Middle frontal gyrus (tissue), 1 donor: ENCODE data around the gene FKBP1B.
"Not testable (repeated sequence)": the region's sequence is repeated elsewhere in the genome, so short reads cannot be mapped to it uniquely, and the experiment has no call there.

ENCODE experiments used
- DNase-seq: peaks from one replicate; pipeline ENCODE4 v3.0.0-alpha.2; 2015; ENCODE audit warnings: low spot score; ENCODE audit errors: extremely low spot score

The FKBP1B gene

GRCh38 chr2:24049485-24050021 lies at the start of gene FKBP1B:
Gene FKBP1B (plus strand): TSS chr2:24049741. CDS start chr2:24049850, 109 bp downstream.
- no peak for DNase-seq

GRCh38 chr2:24007693-24008092 lies 41.8 kb upstream of the FKBP1B start:
- DNase-seq = no peak

- no peak for DNase-seq
These were observed 40.7 kb upstream of the FKBP1B start for GRCh38 chr2:24008672-24009366.

GRCh38 chr2:24009367-24009679 lies 40.2 kb upstream of the FKBP1B start:
- no peak for DNase-seq

GRCh38 chr2:24009680-24010476 lies 39.7 kb upstream of the FKBP1B start, which contains the start of gene MFSD2B:
Gene MFSD2B (plus strand): TSS chr2:24010085. CDS start chr2:24010097, 12 bp downstream.
- no peak for DNase-seq

- no peak for DNase-seq
These were observed 38.9 kb upstream of the FKBP1B start for GRCh38 chr2:24010477-24011249.

GRCh38 chr2:24011250-24012104 lies 38.1 kb upstream of the FKBP1B start:
- no peak for DNase-seq

GRCh38 chr2:24012521-24013188 lies 36.9 kb upstream of the FKBP1B start:
- no peak for DNase-seq

GRCh38 chr2:24014902-24015301 lies 34.6 kb upstream of the FKBP1B start:
- not testable (repeated sequence) for DNase-seq

GRCh38 chr2:24015562-24016375 lies 33.8 kb upstream of the FKBP1B start:
- DNase-seq = no peak

GRCh38 chr2:24016376-24016761 lies 33.2 kb upstream of the FKBP1B start:
- no peak for DNase-seq

GRCh38 chr2:24016853-24017703 lies 32.5 kb upstream of the FKBP1B start:
- DNase-seq = no peak

- DNase-seq = no peak
These were observed 31.8 kb upstream of the FKBP1B start for GRCh38 chr2:24017711-24018110.

- DNase-seq = no peak
These were observed 31.3 kb upstream of the FKBP1B start for GRCh38 chr2:24018241-24018640.

- DNase-seq = no peak
These were observed 29.8 kb upstream of the FKBP1B start for GRCh38 chr2:24019729-24020128.

- no peak for DNase-seq
These were observed 29.3 kb upstream of the FKBP1B start for GRCh38 chr2:24020244-24020643.

GRCh38 chr2:24021122-24021998 lies 28.2 kb upstream of the FKBP1B start:
- no peak for DNase-seq
